Mesothelial cell of epicardium (in vitro differentiated cells): Measurements from ENCODE around the gene DCHS1. TPM values are rescaled to one million over a fixed set of nuclear protein-coding genes. Genes with fewer than 3 reads are reported as not detected.

ENCODE experiments used
- DNase-seq, 2 experiments: peaks; one replicate each; pipeline ENCODE4 v3.0.0; 2021; ENCODE audit warnings: low spot score in 2 of 2; ENCODE audit not compliant: unreplicated experiment in 2 of 2
- H3K27ac Mint-ChIP-seq: 2 replicates; pipeline ENCODE4 v1.8.0; 2021; ENCODE audit warnings: mixed read lengths
- H3K27me3 Mint-ChIP-seq: 2 replicates; pipeline ENCODE4 v1.8.0; 2021; ENCODE audit warnings: low read depth, mixed read lengths
- H3K36me3 Mint-ChIP-seq: 2 replicates; pipeline ENCODE4 v1.8.0; 2021; ENCODE audit warnings: mixed read lengths
- H3K4me1 Mint-ChIP-seq: 2 replicates; pipeline ENCODE4 v1.8.0; 2021; ENCODE audit warnings: mixed read lengths
- H3K4me3 Mint-ChIP-seq: 2 replicates; pipeline ENCODE4 v1.8.0; 2021; ENCODE audit warnings: mild to moderate bottlenecking, moderate library complexity, mixed read lengths
- H3K9me3 Mint-ChIP-seq: 2 replicates; pipeline ENCODE4 v1.8.0; 2021; ENCODE audit warnings: mixed read lengths
- total RNA-seq: library from RNA; stranded (reverse); gene quantifications from 3 replicates; pipeline ENCODE4 v1.2.1, GENCODE V29; 2021
- TF ChIP-seq, protein P1 (sequence below): fragments of 200-600 bp; sonication (generic); IDR thresholded peaks from one replicate; pipeline ENCODE4 v1.5.0; 2021; ENCODE audit warnings: antibody characterized with exemption; ENCODE audit not compliant: unreplicated experiment

Gene DCHS1
- total RNA-seq, 1 donor from 2014 or later = 81.2 TPM

DNA sequence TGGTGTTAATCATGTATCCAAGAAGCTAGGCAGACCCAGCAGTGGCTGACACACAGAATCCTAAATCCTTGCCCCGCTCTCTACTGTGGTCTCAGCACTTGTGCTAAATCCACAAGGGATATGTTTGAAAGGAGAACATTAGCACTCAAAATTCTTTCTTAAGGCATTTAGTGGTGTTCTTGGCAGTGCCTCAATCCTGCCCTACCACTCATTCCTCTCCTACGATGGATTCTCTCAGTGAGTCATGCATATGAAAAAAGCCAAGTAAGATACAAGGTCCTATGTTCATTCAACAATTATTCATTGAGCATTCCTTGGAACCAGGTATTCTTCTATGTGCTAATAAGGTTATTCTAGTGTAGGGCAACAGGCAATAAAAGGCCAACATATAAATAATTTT, 83.4 kb downstream of the DCHS1 start:
- TF ChIP-seq, protein P1, sequence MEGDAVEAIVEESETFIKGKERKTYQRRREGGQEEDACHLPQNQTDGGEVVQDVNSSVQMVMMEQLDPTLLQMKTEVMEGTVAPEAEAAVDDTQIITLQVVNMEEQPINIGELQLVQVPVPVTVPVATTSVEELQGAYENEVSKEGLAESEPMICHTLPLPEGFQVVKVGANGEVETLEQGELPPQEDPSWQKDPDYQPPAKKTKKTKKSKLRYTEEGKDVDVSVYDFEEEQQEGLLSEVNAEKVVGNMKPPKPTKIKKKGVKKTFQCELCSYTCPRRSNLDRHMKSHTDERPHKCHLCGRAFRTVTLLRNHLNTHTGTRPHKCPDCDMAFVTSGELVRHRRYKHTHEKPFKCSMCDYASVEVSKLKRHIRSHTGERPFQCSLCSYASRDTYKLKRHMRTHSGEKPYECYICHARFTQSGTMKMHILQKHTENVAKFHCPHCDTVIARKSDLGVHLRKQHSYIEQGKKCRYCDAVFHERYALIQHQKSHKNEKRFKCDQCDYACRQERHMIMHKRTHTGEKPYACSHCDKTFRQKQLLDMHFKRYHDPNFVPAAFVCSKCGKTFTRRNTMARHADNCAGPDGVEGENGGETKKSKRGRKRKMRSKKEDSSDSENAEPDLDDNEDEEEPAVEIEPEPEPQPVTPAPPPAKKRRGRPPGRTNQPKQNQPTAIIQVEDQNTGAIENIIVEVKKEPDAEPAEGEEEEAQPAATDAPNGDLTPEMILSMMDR = no peak
- Mint-ChIP-seq H3K9me3 (no peaks in the 10 kb centered on the region), H3K4me3 (no peak overlapping the region), H3K27ac (no peak overlapping the region), H3K27me3 (no peaks in the 10 kb centered on the region), H3K4me1 (peaks cover 9% of the 10 kb centered on the region), H3K36me3 (peaks cover 10% of the 10 kb centered on the region)
- no peak for DNase-seq

DNA sequence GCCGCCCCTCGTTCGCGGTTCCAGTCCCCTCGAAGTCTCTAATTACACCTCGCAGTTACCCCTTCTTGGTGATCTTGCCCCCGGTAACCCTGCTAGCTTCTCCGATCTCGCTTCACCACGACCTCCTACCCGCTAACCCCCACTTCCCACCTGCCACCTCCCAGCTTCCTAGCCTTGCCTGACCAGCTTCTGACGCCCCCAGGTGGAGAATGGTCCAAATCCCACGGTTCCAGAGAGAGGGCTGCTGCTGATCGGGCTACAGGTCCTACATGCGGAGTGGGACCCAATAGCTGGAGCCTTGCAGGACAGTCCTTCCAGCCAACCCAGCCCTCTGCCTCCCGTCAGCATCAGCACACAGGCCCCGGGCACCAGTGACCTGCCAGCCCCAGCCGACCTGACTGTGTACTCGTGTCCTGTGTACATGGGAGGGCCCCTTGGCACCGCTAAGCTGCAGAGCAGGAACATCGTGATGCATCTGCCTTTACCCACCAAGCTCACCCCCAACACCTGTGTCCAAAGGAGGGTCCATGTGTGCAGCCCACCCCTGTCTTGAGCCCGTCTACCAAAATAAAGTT, 84.1 kb downstream of the DCHS1 start:
- H3K27ac Mint-ChIP-seq = no peak overlapping the region
- no peaks in the 10 kb centered on the region for H3K27me3 Mint-ChIP-seq
- peaks cover 2% of the 10 kb centered on the region for H3K4me1 Mint-ChIP-seq
- H3K36me3 Mint-ChIP-seq = peaks cover 10% of the 10 kb centered on the region
- H3K9me3 Mint-ChIP-seq = no peaks in the 10 kb centered on the region
- DNase-seq = no peak
- TF ChIP-seq, protein P1 = no peak
- no peak overlapping the region for H3K4me3 Mint-ChIP-seq

Other genes with a start within 250 kb of the DCHS1 start
- 61.7 to 64.2 TPM (median 62.4 TPM) in 3 replicates for gene APBB1, start 236.7 kb downstream of the DCHS1 start, total RNA-seq
- 5.2 to 9.9 TPM (median 9.5 TPM) in 3 replicates for gene HPX, start 214.8 kb downstream of the DCHS1 start, total RNA-seq
- gene TRIM3, start 181.9 kb downstream of the DCHS1 start, total RNA-seq = 25.9 to 30.3 TPM (median 26.5 TPM) in 3 replicates
- 72.2 to 73.1 TPM (median 72.3 TPM) in 3 replicates for gene ARFIP2, start 174.5 kb downstream of the DCHS1 start, total RNA-seq
- 34.0 to 37.2 TPM (median 36.4 TPM) in 3 replicates for gene TIMM10B, start 174.3 kb downstream of the DCHS1 start, total RNA-seq
- gene DNHD1, start 158.5 kb downstream of the DCHS1 start, total RNA-seq = 14.3 to 17.3 TPM (median 16.7 TPM) in 3 replicates
- gene RRP8, start 52.2 kb downstream of the DCHS1 start, total RNA-seq = 18.6 to 22.5 TPM (median 21.0 TPM) in 3 replicates
- 127 to 144 TPM (median 130 TPM) in 3 replicates for gene ILK, start 52.0 kb downstream of the DCHS1 start, total RNA-seq
- 112 to 119 TPM (median 115 TPM) in 3 replicates for gene TAF10, start 43.6 kb downstream of the DCHS1 start, total RNA-seq
- gene TPP1, start 36.4 kb downstream of the DCHS1 start, total RNA-seq = 45.8 to 50.1 TPM (median 46.0 TPM) in 3 replicates
- gene MRPL17, start 27.5 kb upstream of the DCHS1 start, total RNA-seq = 41.6 to 45.3 TPM (median 42.7 TPM) in 3 replicates
- gene OR2AG2, start 116.2 kb upstream of the DCHS1 start, total RNA-seq = 0.11 to 0.29 TPM (median 0.27 TPM) in 3 replicates
- not detected in 3 replicates for gene OR2AG1, start 127.2 kb upstream of the DCHS1 start, total RNA-seq
- gene OR6A2, start 143.9 kb upstream of the DCHS1 start, total RNA-seq = 0.34 to 0.60 TPM (median 0.38 TPM) in 3 replicates
- gene OR10A5, start 189.9 kb upstream of the DCHS1 start, total RNA-seq = not detected in 3 replicates
- gene OR10A2, start 207.2 kb upstream of the DCHS1 start, total RNA-seq = not detected in 3 replicates
- not detected in 3 replicates for gene OR10A4, start 220.8 kb upstream of the DCHS1 start, total RNA-seq
- 0.40 to 0.85 TPM (median 0.41 TPM) in 3 replicates for gene OR2D2, start 236.7 kb upstream of the DCHS1 start, total RNA-seq